Hepatocyte (in vitro differentiated cells): ENCODE results near the gene ZNF195.
"Not testable (repeated sequence)": the region's sequence is repeated elsewhere in the genome, so short reads cannot be mapped to it uniquely, and the experiment has no call there.

Experiments used
- EZH2 ChIP-seq: fragments of 200-600 bp; sonication (generic); IDR thresholded peaks from 2 replicates; pipeline ENCODE4 v1.6.1; 2016; ENCODE audit warnings: antibody characterized with exemption, mild to moderate bottlenecking, borderline replicate concordance
- EZH2phosphoT487 ChIP-seq: fragments of 200-600 bp; sonication (generic); IDR thresholded peaks from one replicate; pipeline ENCODE4 v1.6.1; 2018; ENCODE audit warnings: antibody characterized with exemption, mild to moderate bottlenecking, low read depth, moderate library complexity; ENCODE audit not compliant: unreplicated experiment, severe bottlenecking
- TF ChIP-seq, protein P1 (sequence below): fragments of 200-600 bp; sonication (generic); IDR thresholded peaks from 2 replicates; pipeline ENCODE4 v1.5.1; 2016; ENCODE audit warnings: antibody characterized with exemption, mild to moderate bottlenecking; ENCODE audit not compliant: poor library complexity

DNA sequence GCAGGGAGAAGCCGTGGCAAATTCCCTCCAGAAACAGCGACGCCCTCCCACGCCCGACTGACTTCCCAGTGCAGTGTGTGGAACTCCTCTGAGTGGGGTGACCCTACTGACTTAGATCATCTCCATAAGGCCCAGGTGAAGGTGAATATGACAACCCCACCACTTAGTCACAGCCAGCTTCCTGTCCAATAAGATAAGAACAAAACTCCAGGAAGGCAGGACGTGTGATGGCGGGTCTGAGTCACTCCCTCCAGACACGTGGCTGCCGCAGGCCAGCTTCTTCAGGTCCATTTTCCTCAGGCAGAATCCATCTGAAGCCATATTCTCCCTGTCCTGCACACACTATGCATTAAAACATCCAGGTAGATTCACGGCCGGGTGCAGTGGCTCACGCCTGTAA, 48.9 kb downstream of the ZNF195 start:
- TF ChIP-seq, protein P1, sequence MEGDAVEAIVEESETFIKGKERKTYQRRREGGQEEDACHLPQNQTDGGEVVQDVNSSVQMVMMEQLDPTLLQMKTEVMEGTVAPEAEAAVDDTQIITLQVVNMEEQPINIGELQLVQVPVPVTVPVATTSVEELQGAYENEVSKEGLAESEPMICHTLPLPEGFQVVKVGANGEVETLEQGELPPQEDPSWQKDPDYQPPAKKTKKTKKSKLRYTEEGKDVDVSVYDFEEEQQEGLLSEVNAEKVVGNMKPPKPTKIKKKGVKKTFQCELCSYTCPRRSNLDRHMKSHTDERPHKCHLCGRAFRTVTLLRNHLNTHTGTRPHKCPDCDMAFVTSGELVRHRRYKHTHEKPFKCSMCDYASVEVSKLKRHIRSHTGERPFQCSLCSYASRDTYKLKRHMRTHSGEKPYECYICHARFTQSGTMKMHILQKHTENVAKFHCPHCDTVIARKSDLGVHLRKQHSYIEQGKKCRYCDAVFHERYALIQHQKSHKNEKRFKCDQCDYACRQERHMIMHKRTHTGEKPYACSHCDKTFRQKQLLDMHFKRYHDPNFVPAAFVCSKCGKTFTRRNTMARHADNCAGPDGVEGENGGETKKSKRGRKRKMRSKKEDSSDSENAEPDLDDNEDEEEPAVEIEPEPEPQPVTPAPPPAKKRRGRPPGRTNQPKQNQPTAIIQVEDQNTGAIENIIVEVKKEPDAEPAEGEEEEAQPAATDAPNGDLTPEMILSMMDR = not testable (repeated sequence)
- not testable (repeated sequence) for TF ChIP-seq EZH2phosphoT487, EZH2
